ENCODE measurements around the gene NADK2.

The NADK2 gene

GRCh38 chr5:36267905-36268304 is 26.2 kb upstream of the NADK2 start:
- TF ChIP-seq, protein P1, sequence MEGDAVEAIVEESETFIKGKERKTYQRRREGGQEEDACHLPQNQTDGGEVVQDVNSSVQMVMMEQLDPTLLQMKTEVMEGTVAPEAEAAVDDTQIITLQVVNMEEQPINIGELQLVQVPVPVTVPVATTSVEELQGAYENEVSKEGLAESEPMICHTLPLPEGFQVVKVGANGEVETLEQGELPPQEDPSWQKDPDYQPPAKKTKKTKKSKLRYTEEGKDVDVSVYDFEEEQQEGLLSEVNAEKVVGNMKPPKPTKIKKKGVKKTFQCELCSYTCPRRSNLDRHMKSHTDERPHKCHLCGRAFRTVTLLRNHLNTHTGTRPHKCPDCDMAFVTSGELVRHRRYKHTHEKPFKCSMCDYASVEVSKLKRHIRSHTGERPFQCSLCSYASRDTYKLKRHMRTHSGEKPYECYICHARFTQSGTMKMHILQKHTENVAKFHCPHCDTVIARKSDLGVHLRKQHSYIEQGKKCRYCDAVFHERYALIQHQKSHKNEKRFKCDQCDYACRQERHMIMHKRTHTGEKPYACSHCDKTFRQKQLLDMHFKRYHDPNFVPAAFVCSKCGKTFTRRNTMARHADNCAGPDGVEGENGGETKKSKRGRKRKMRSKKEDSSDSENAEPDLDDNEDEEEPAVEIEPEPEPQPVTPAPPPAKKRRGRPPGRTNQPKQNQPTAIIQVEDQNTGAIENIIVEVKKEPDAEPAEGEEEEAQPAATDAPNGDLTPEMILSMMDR (IDR thresholded peaks at IDR 0.05; ENCODE audit: extremely low read depth, insufficient read depth, missing control alignments) = no peak
- no peak for DNase-seq (ENCODE audit: low spot score)
- in situ Hi-C loops (cut with MboI; ENCODE audit: low pct_unique_long_range_greater_than_20kb, low sequenced_read_pairs, unreplicated experiment) = loop anchor here (25.0 kb wide), 1 partner anchor 419 kb away; no protein-coding TSS in a partner anchor

GRCh38 chr5:36264202-36264760 is 22.6 kb upstream of the NADK2 start:
- DNase-seq (ENCODE audit: low spot score) = no peak
- TF ChIP-seq, protein P1 (IDR thresholded peaks at IDR 0.05; ENCODE audit: extremely low read depth, insufficient read depth, missing control alignments) = no peak
- in situ Hi-C loops (cut with MboI; ENCODE audit: low pct_unique_long_range_greater_than_20kb, low sequenced_read_pairs, unreplicated experiment) = loop anchor here (25.0 kb wide), 1 partner anchor 423 kb away; no protein-coding TSS in a partner anchor

- in situ Hi-C loops (cut with MboI; ENCODE audit: low pct_unique_long_range_greater_than_20kb, low sequenced_read_pairs, unreplicated experiment) = loop anchor here (25.0 kb wide), 1 partner anchor 426 kb away; no protein-coding TSS in a partner anchor
- no peak for DNase-seq (ENCODE audit: low spot score)
- TF ChIP-seq, protein P1 (IDR thresholded peaks at IDR 0.05; ENCODE audit: extremely low read depth, insufficient read depth, missing control alignments) = no peak
Observed at GRCh38 chr5:36261186-36261585, 19.5 kb upstream of the NADK2 start.

DNA sequence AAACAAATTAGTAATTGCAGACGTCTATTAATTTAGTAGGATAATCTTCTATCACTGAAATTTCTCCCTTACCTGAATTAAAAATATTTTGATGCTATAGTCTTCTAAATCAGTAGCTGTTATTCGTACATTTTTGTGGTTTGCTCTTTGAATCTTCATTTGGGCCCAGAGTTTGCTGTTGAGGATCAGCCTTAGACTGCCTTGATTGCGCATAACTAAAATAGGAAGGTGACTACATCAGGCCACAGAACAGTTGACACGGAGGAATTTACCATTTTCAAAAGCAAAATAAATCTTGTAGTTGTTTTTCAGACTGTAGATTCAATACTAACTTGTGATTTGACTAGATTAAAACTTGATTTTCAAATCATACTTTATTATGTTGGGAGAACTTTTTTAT is 11.8 kb upstream of the NADK2 start:
- no peak for DNase-seq (ENCODE audit: low spot score)
- TF ChIP-seq, protein P1 (IDR thresholded peaks at IDR 0.05; ENCODE audit: extremely low read depth, insufficient read depth, missing control alignments) = no peak
- in situ Hi-C loops (cut with MboI; ENCODE audit: low pct_unique_long_range_greater_than_20kb, low sequenced_read_pairs, unreplicated experiment) = loop anchor here (25.0 kb wide), 1 partner anchor 434 kb away; no protein-coding TSS in a partner anchor

- TF ChIP-seq, protein P1 (IDR thresholded peaks at IDR 0.05; ENCODE audit: extremely low read depth, insufficient read depth, missing control alignments) = no peak
- DNase-seq (ENCODE audit: low spot score) = no peak
- in situ Hi-C loops (cut with MboI; ENCODE audit: low pct_unique_long_range_greater_than_20kb, low sequenced_read_pairs, unreplicated experiment) = loop anchor here (25.0 kb wide), 1 partner anchor 434 kb away; no protein-coding TSS in a partner anchor
Observed at GRCh38 chr5:36252722-36253365, 11.1 kb upstream of the NADK2 start.

- TF ChIP-seq, protein P1 (IDR thresholded peaks at IDR 0.05; ENCODE audit: extremely low read depth, insufficient read depth, missing control alignments) = no peak
- in situ Hi-C loops (cut with MboI; ENCODE audit: low pct_unique_long_range_greater_than_20kb, low sequenced_read_pairs, unreplicated experiment) = loop anchor here (25.0 kb wide), 1 partner anchor 436 kb away; no protein-coding TSS in a partner anchor
- DNase-seq (ENCODE audit: low spot score) = no peak
Observed at GRCh38 chr5:36251218-36251617, 9.5 kb upstream of the NADK2 start.

All from GM13977 (cell line).